Transverse colon (tissue), 4 donors: Measurements from ENCODE around the gene NLRC5.

ENCODE experiments used
- CTCF ChIP-seq, 5 experiments: fragments of 200-600 bp in 3 of 5; fragments of 450-650 bp in 2 of 5; sonication (generic) in 3 of 5; IDR thresholded peaks; 1 replicate in 2 of 5; 2 replicates in 3 of 5; pipeline ENCODE4 v1.5.1; 2016 to 2017; ENCODE audit warnings: antibody characterized with exemption in 5 of 5, inconsistent platforms in 3 of 5, mild to moderate bottlenecking in 2 of 5, moderate library complexity in 1 of 5
- EP300 ChIP-seq: sonication (generic); formaldehyde crosslinking; IDR thresholded peaks from one replicate; pipeline ENCODE4 v1.6.1; 2017; ENCODE audit warnings: antibody characterized with exemption, low read depth
- POLR2AphosphoS5 ChIP-seq, 3 donors: sonication (generic); formaldehyde crosslinking; IDR thresholded peaks; one replicate each; pipeline ENCODE4 v1.6.1; 2016; ENCODE audit warnings: antibody characterized with exemption in 3 of 3

- no peak for TF ChIP-seq CTCF (IDR thresholded peaks at IDR 0.05)
- TF ChIP-seq EP300 = no peak
- no peak for TF ChIP-seq POLR2AphosphoS5 (IDR thresholded peaks at IDR 0.05)
Observed at GRCh38 chr16:56997931-56998330, 8.6 kb downstream of the NLRC5 start.
